K562 (cell line): ENCODE results near the gene RNF217. TPM values are rescaled to one million over a fixed set of nuclear protein-coding genes. Genes with fewer than 3 reads are reported as not detected.

Experiments
- BCOR ChIP-seq: fragments of 450-650 bp; IDR thresholded peaks from 2 replicates; pipeline ENCODE4 v1.6.1; 2016
- CCNT2 ChIP-seq: IDR thresholded peaks from 2 replicates; pipeline ENCODE4 v1.6.1; 2011; ENCODE audit warnings: borderline replicate concordance, low read depth, mild to moderate bottlenecking, moderate library complexity, mixed read lengths, low read length; ENCODE audit not compliant: insufficient read length; ENCODE audit errors: extremely low read depth
- FOS ChIP-seq: IDR thresholded peaks from 3 replicates; pipeline ENCODE4 v1.6.1; 2011; ENCODE audit not compliant: insufficient read length; ENCODE audit errors: extremely low read depth
- GABPB2 ChIP-seq: fragments of 250-450 bp; sonication (Bioruptor Pico); conservative IDR thresholded peaks from 2 replicates; pipeline ENCODE4 v1.5.1; 2021; ENCODE audit warnings: mild to moderate bottlenecking
- GTF2E2 ChIP-seq: fragments of 200-800 bp; sonication (Bioruptor generic); IDR thresholded peaks from 2 replicates; pipeline ENCODE4 v1.6.1; 2016; ENCODE audit warnings: missing genetic modification characterization, missing compliant biosample characterization
- HNRNPLL ChIP-seq: fragments of 200-400 bp; formaldehyde crosslinking; IDR thresholded peaks from 2 replicates; pipeline ENCODE4 v1.6.1; 2017; ENCODE audit warnings: low read length, low read depth, mild to moderate bottlenecking; ENCODE audit not compliant: poor library complexity, severe bottlenecking
- KDM5B ChIP-seq: fragments of 200-600 bp; sonication (generic); IDR thresholded peaks from 2 replicates; pipeline ENCODE4 v1.6.1; 2012; ENCODE audit warnings: low read depth, mild to moderate bottlenecking, moderate library complexity, low read length, control low read depth, inconsistent platforms; ENCODE audit not compliant: insufficient replicate concordance
- KHSRP ChIP-seq: fragments of 450-650 bp; IDR thresholded peaks from 2 replicates; pipeline ENCODE4 v1.6.1; 2017
- MLLT1 ChIP-seq, 2 experiments: fragments of 450-650 bp; IDR thresholded peaks; 2 replicates each; pipeline ENCODE4 v1.6.1; 2016
- MLX ChIP-seq, 2 experiments: fragments of 450-650 bp in 1 of 2; sonication (generic) in 1 of 2; formaldehyde crosslinking; conservative IDR thresholded peaks; 2 replicates each; pipeline versions ENCODE4 v1.4.0 to v1.8.1; 2020 to 2022; ENCODE audit warnings: mild to moderate bottlenecking in 1 of 2, missing genetic modification reagents in 1 of 2
- PHF8 ChIP-seq: fragments of 200-600 bp; sonication (generic); IDR thresholded peaks from 2 replicates; pipeline ENCODE4 v1.6.1; 2012; ENCODE audit warnings: mixed run types, mild to moderate bottlenecking, inconsistent platforms, low read length, moderate library complexity, borderline replicate concordance
- POLR2AphosphoS5 ChIP-seq: IDR thresholded peaks from 2 replicates; pipeline ENCODE4 v1.6.1; 2011; ENCODE audit warnings: mild to moderate bottlenecking, low read depth, low read length, moderate library complexity; ENCODE audit not compliant: control insufficient read depth, insufficient read depth
- PRPF4 ChIP-seq: fragments of 200-400 bp; formaldehyde crosslinking; IDR thresholded peaks from one replicate; pipeline ENCODE4 v1.6.1; 2017; ENCODE audit warnings: low read length, low read depth, mild to moderate bottlenecking; ENCODE audit not compliant: insufficient read depth, poor library complexity, severe bottlenecking
- RHOXF2B ChIP-seq: fragments of 250-450 bp; sonication (Bioruptor Pico); conservative IDR thresholded peaks from 2 replicates; pipeline ENCODE4 v1.5.1; 2021
- SMARCE1 ChIP-seq: fragments of 450-650 bp; IDR thresholded peaks from 2 replicates; pipeline ENCODE4 v1.7.1; 2016; ENCODE audit warnings: mild to moderate bottlenecking
- SRF ChIP-seq, 2 experiments: fragments of 250-450, 450-650 bp in 1 of 2; sonication (Bioruptor Pico) in 1 of 2; sonication (generic) in 1 of 2; formaldehyde crosslinking; IDR thresholded peaks; 2 replicates each; pipeline versions ENCODE4 v1.5.0 to v1.5.1; 2020 to 2022; ENCODE audit warnings: mild to moderate bottlenecking in 1 of 2, missing genetic modification reagents in 1 of 2
- ZEB2 ChIP-seq: fragments of 450-650 bp; IDR thresholded peaks from 2 replicates; pipeline ENCODE4 v1.6.1; 2016
- ZNF212 ChIP-seq: fragments of 450-650 bp; formaldehyde crosslinking; IDR thresholded peaks from 2 replicates; pipeline ENCODE4 v1.4.0; 2020; ENCODE audit warnings: mild to moderate bottlenecking
- ZNF444 ChIP-seq: fragments of 250-450 bp; sonication (Bioruptor Pico); IDR thresholded peaks from 2 replicates; pipeline ENCODE4 v1.4.0; 2020; ENCODE audit warnings: mild to moderate bottlenecking, moderate library complexity
- ZNF695 ChIP-seq: fragments of 450-650 bp; formaldehyde crosslinking; IDR thresholded peaks from 2 replicates; pipeline ENCODE4 v1.4.0; 2020; ENCODE audit warnings: mild to moderate bottlenecking, moderate library complexity
- ZNF76 ChIP-seq: fragments of 250-450 bp; sonication (Bioruptor Pico); IDR thresholded peaks from 2 replicates; pipeline ENCODE4 v1.4.0; 2020; ENCODE audit warnings: mild to moderate bottlenecking, moderate library complexity, borderline replicate concordance
- ZNF780A ChIP-seq: fragments of 250-450 bp; sonication (Bioruptor Pico); IDR thresholded peaks from 2 replicates; pipeline ENCODE4 v1.5.0; 2021; ENCODE audit warnings: mild to moderate bottlenecking
- polyA plus RNA-seq, 8 experiments: library from polyadenylated mRNA; depleted of rRNA in 4 of 8; stranded (reverse) in 5 of 8; unstranded in 3 of 8; fragments of >200 nt; fragmentation: Nextera tagmentation in 2 of 8; fragmentation: Illumina TruSeq in 1 of 8; extraction: Ambion mirVana in 2 of 8; extraction: Trizol in 1 of 8; gene quantifications; 2 replicates each; pipeline versions ENCODE4 v1.2.1 to v1.2.3, GENCODE V29; 2011 to 2014; ENCODE audit warnings: inconsistent platforms in 1 of 8, missing spikeins in 1 of 8
- total RNA-seq, 7 experiments: library from RNA; depleted of rRNA in 6 of 7; stranded (reverse); fragments of >200 nt in 6 of 7; fragmentation: Illumina TruSeq in 2 of 7; extraction: Trizol in 2 of 7; gene quantifications; 2 replicates each; pipeline versions ENCODE4 v1.2.1 to v1.2.3, GENCODE V29; 2011 to 2021; ENCODE audit warnings: low replicate concordance in 1 of 7
- TF ChIP-seq, protein P1 (sequence below): fragments of 250-450 bp; sonication (Bioruptor Pico); IDR thresholded peaks from 2 replicates; pipeline ENCODE4 v1.4.0; 2020
- TF ChIP-seq, protein P2 (sequence below): sonication (generic); formaldehyde crosslinking; IDR thresholded peaks from 2 replicates; pipeline ENCODE4 v1.5.0; 2020; ENCODE audit warnings: missing genetic modification reagents

Gene RNF217
- total and polyA plus RNA-seq, 9 of the 15 experiments (the other 6 are each of a cell fraction or from before 2014, with no cell fraction given): 2.9 to 25.6 (median 12.0) TPM

GRCh38 chr6:124961777-124962638 is at the start of gene RNF217 (continued):
- TF ChIP-seq ZNF212: no peak
- peak; percentile 46; the same call in 1 of the 2 replicates for TF ChIP-seq BCOR
- TF ChIP-seq ZNF76: no peak
- TF ChIP-seq FOS: no peak
- peak; percentile 79 for TF ChIP-seq CCNT2
- no peak for TF ChIP-seq ZNF444 (CRISPR knock-in tag)
- no peak for TF ChIP-seq MLX (CRISPR knock-in tag; conservative IDR thresholded peaks at IDR 0.05)
- TF ChIP-seq PHF8: peak; percentile 74; the same call in 1 of the 2 replicates
- TF ChIP-seq, protein P1, sequence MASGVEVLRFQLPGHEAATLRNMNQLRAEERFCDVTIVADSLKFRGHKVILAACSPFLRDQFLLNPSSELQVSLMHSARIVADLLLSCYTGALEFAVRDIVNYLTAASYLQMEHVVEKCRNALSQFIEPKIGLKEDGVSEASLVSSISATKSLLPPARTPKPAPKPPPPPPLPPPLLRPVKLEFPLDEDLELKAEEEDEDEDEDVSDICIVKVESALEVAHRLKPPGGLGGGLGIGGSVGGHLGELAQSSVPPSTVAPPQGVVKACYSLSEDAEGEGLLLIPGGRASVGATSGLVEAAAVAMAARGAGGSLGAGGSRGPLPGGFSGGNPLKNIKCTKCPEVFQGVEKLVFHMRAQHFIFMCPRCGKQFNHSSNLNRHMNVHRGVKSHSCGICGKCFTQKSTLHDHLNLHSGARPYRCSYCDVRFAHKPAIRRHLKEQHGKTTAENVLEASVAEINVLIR: no peak
- TF ChIP-seq, protein P2, sequence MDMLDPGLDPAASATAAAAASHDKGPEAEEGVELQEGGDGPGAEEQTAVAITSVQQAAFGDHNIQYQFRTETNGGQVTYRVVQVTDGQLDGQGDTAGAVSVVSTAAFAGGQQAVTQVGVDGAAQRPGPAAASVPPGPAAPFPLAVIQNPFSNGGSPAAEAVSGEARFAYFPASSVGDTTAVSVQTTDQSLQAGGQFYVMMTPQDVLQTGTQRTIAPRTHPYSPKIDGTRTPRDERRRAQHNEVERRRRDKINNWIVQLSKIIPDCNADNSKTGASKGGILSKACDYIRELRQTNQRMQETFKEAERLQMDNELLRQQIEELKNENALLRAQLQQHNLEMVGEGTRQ: no peak
- TF ChIP-seq ZEB2: peak; percentile 67
- TF ChIP-seq SRF (CRISPR knock-in tag; IDR thresholded peaks at IDR 0.05): no peak
- TF ChIP-seq POLR2AphosphoS5: 0 out of 2 replicates have a peak, but pooled peaks have one; percentile 38
- TF ChIP-seq ZNF695: no peak
- no peak for TF ChIP-seq KHSRP
- peak; percentile 62 for TF ChIP-seq GTF2E2 (tag)
- TF ChIP-seq HNRNPLL: no peak
- peak; percentile 93 to 94 for TF ChIP-seq MLLT1 (IDR thresholded peaks at IDR 0.05)
- no peak for TF ChIP-seq GABPB2 (CRISPR knock-in tag)
- TF ChIP-seq RHOXF2B (CRISPR knock-in tag): no peak
- TF ChIP-seq KDM5B: peak; percentile 46
- TF ChIP-seq ZNF780A (CRISPR knock-in tag): no peak
- no peak for TF ChIP-seq PRPF4
- TF ChIP-seq SMARCE1: peak; percentile 41; the same call in 1 of the 2 replicates
